HEK293 (cell line): ENCODE data around the gene CHEK2.

Experiments
- CTCF ChIA-PET: fragments of 350-600 bp; formaldehyde crosslinking; extraction: SDS; loops from one replicate; lab custom pipeline; 2021; ENCODE audit warnings: antibody characterized with exemption; lab: Yijun Ruan, JAX
- POLR2A ChIA-PET: fragments of 300-600 bp; formaldehyde crosslinking; extraction: SDS; loops from one replicate; lab custom pipeline; 2020; ENCODE audit warnings: antibody characterized with exemption, inconsistent platforms; lab: Yijun Ruan, JAX
- H3K27ac ChIP-seq: fragments of 200-500 bp; sonication (Bioruptor generic); 2 replicates; pipeline ENCODE4 v1.5.1; 2014; ENCODE audit warnings: low read depth, low read length, control low read depth, inconsistent platforms; ENCODE audit errors: extremely low read depth
- H3K36me3 ChIP-seq, 2 experiments: fragments of 200-500 bp in 1 of 2; sonication (Bioruptor generic) in 1 of 2; 1 replicate in 1 of 2; 2 replicates in 1 of 2; pipeline ENCODE4 v1.5.1; 2014 to 2017; ENCODE audit warnings: inconsistent platforms in 2 of 2, low read length in 2 of 2; ENCODE audit not compliant: control insufficient read depth in 2 of 2, insufficient read depth in 1 of 2
- H3K4me1 ChIP-seq: fragments of 200-500 bp; sonication (Bioruptor generic); 2 replicates; pipeline ENCODE4 v1.5.1; 2014; ENCODE audit warnings: mild to moderate bottlenecking, low read length, inconsistent platforms; ENCODE audit not compliant: control insufficient read depth, insufficient read depth
- H3K4me3 ChIP-seq: 2 replicates; pipeline ENCODE4 v1.5.1; 2011; ENCODE audit warnings: low read depth, mild to moderate bottlenecking, control low read depth, low read length, moderate library complexity
- H3K9me3 ChIP-seq: fragments of 200-500 bp; sonication (Bioruptor generic); 2 replicates; pipeline ENCODE4 v1.5.1; 2014; ENCODE audit warnings: low read depth, low read length, inconsistent platforms; ENCODE audit not compliant: control insufficient read depth, insufficient read depth
- AEBP2 ChIP-seq: fragments of 450-650 bp; formaldehyde crosslinking; IDR thresholded peaks from 2 replicates; pipeline ENCODE4 v1.5.1; 2016; ENCODE audit warnings: missing biosample characterization, missing genetic modification characterization, borderline replicate concordance
- GFI1B ChIP-seq: fragments of 450-650 bp; formaldehyde crosslinking; IDR thresholded peaks from 2 replicates; pipeline ENCODE4 v1.5.1; 2016; ENCODE audit warnings: missing biosample characterization, missing genetic modification characterization
- KLF7 ChIP-seq: fragments of 450-650 bp; formaldehyde crosslinking; IDR thresholded peaks from 2 replicates; pipeline ENCODE4 v1.5.1; 2016; ENCODE audit warnings: missing biosample characterization, missing genetic modification characterization, borderline replicate concordance
- MZF1 ChIP-seq: fragments of 450-650 bp; formaldehyde crosslinking; IDR thresholded peaks from 2 replicates; pipeline ENCODE4 v1.5.1; 2017; ENCODE audit warnings: missing biosample characterization, missing genetic modification characterization, borderline replicate concordance
- PATZ1 ChIP-seq: fragments of 450-650 bp; formaldehyde crosslinking; IDR thresholded peaks from 2 replicates; pipeline ENCODE4 v1.5.1; 2016; ENCODE audit warnings: missing biosample characterization, missing genetic modification characterization
- PRDM4 ChIP-seq: fragments of 450-650 bp; formaldehyde crosslinking; IDR thresholded peaks from 2 replicates; pipeline ENCODE4 v1.5.1; 2017; ENCODE audit warnings: missing biosample characterization, missing genetic modification characterization
- RBAK ChIP-seq: fragments of 450-650 bp; formaldehyde crosslinking; IDR thresholded peaks from 2 replicates; pipeline ENCODE4 v1.5.1; 2016; ENCODE audit warnings: missing biosample characterization, missing genetic modification characterization
- SCRT2 ChIP-seq: fragments of 450-650 bp; formaldehyde crosslinking; IDR thresholded peaks from 2 replicates; pipeline ENCODE4 v1.5.1; 2016; ENCODE audit warnings: missing biosample characterization, missing genetic modification characterization
- SP7 ChIP-seq: fragments of 450-650 bp; formaldehyde crosslinking; IDR thresholded peaks from 2 replicates; pipeline ENCODE4 v1.5.1; 2016; ENCODE audit warnings: missing biosample characterization, missing genetic modification characterization
- TRIM28 ChIP-seq: IDR thresholded peaks from 2 replicates; pipeline ENCODE4 v1.6.1; 2011; ENCODE audit warnings: low read length, control low read depth, borderline replicate concordance
- ZFP3 ChIP-seq: fragments of 450-650 bp; formaldehyde crosslinking; IDR thresholded peaks from 2 replicates; pipeline ENCODE4 v1.5.1; 2016; ENCODE audit warnings: low read depth, missing biosample characterization, missing genetic modification characterization
- ZNF133 ChIP-seq: fragments of 450-650 bp; formaldehyde crosslinking; IDR thresholded peaks from 2 replicates; pipeline ENCODE4 v1.5.1; 2016; ENCODE audit warnings: missing biosample characterization, missing genetic modification characterization
- ZNF16 ChIP-seq: fragments of 450-650 bp; formaldehyde crosslinking; IDR thresholded peaks from 2 replicates; pipeline ENCODE4 v1.5.1; 2016; ENCODE audit warnings: low read depth, missing biosample characterization, missing genetic modification characterization
- ZNF174 ChIP-seq: fragments of 450-650 bp; formaldehyde crosslinking; IDR thresholded peaks from 2 replicates; pipeline ENCODE4 v1.5.0; 2017; ENCODE audit warnings: missing biosample characterization, mild to moderate bottlenecking, missing genetic modification characterization
- ZNF19 ChIP-seq: fragments of 450-650 bp; formaldehyde crosslinking; IDR thresholded peaks from 2 replicates; pipeline ENCODE4; 2016; ENCODE audit warnings: missing biosample characterization, missing genetic modification characterization, low read depth
- ZNF223 ChIP-seq: fragments of 450-650 bp; formaldehyde crosslinking; IDR thresholded peaks from 2 replicates; pipeline ENCODE4 v1.5.1; 2016; ENCODE audit warnings: missing biosample characterization, missing genetic modification characterization
- ZNF239 ChIP-seq: fragments of 450-650 bp; formaldehyde crosslinking; IDR thresholded peaks from 2 replicates; pipeline ENCODE4 v1.5.1; 2016; ENCODE audit warnings: missing biosample characterization, missing genetic modification characterization
- ZNF24 ChIP-seq: fragments of 450-650 bp; formaldehyde crosslinking; IDR thresholded peaks from 2 replicates; pipeline ENCODE4 v1.5.1; 2016; ENCODE audit warnings: missing biosample characterization, missing genetic modification characterization
- ZNF302 ChIP-seq: fragments of 450-650 bp; formaldehyde crosslinking; IDR thresholded peaks from 2 replicates; pipeline ENCODE4 v1.5.1; 2016; ENCODE audit warnings: missing biosample characterization, missing genetic modification characterization, low read depth
- ZNF311 ChIP-seq: fragments of 450-650 bp; formaldehyde crosslinking; IDR thresholded peaks from 2 replicates; pipeline ENCODE4 v1.5.1; 2017; ENCODE audit warnings: missing biosample characterization, missing genetic modification characterization, borderline replicate concordance
- ZNF529 ChIP-seq: fragments of 450-650 bp; formaldehyde crosslinking; IDR thresholded peaks from 2 replicates; pipeline ENCODE4 v1.5.1; 2017; ENCODE audit warnings: missing genetic modification characterization, missing biosample characterization; ENCODE audit not compliant: insufficient replicate concordance
- ZNF654 ChIP-seq: fragments of 450-650 bp; formaldehyde crosslinking; IDR thresholded peaks from 2 replicates; pipeline ENCODE4 v1.5.1; 2016; ENCODE audit warnings: low read depth, missing biosample characterization, missing genetic modification characterization
- ZNF792 ChIP-seq: fragments of 450-650 bp; formaldehyde crosslinking; IDR thresholded peaks from 2 replicates; pipeline ENCODE4 v1.5.1; 2016; ENCODE audit warnings: missing biosample characterization, missing genetic modification characterization

CHEK2 gene

GRCh38 chr22:28783786-28784671 lies 42.4 kb upstream of the CHEK2 start (continued):
- no peak for TF ChIP-seq ZNF174 (tag by site-specific recombination)
- TF ChIP-seq SP7 (tag by site-specific recombination) = no peak
- TF ChIP-seq TRIM28 = peak; percentile 91
- no peak for TF ChIP-seq PATZ1 (tag by site-specific recombination)
- TF ChIP-seq AEBP2 = no peak
- TF ChIP-seq ZNF311 (tag by site-specific recombination) = no peak
- no peak for TF ChIP-seq ZNF654 (tag by site-specific recombination)
- no peak for TF ChIP-seq RBAK (tag by site-specific recombination)
- no peak for TF ChIP-seq ZFP3 (tag by site-specific recombination)
- TF ChIP-seq, all 188 proteins: peak for 21

- H3K4me1 ChIP-seq = peaks cover 14% of the 10 kb centered on the region
- TF ChIP-seq ZNF19 (tag by site-specific recombination) = no peak
- 0 out of 2 replicates have a peak, but pooled peaks have one; percentile 26 for TF ChIP-seq ZNF24 (tag by site-specific recombination)
- no peak for TF ChIP-seq ZNF16 (tag by site-specific recombination)
- TF ChIP-seq SCRT2 = 0 out of 2 replicates have a peak, but pooled peaks have one; percentile 47
- TF ChIP-seq, all 188 proteins: peak for 2
- Histone ChIP-seq H3K27ac (no peak overlapping the region), H3K9me3 (no peaks in the 10 kb centered on the region), H3K4me3 (no peak overlapping the region), H3K36me3 (peaks cover 70 to 86% of the 10 kb centered on the region in 2 experiments)
- POLR2A ChIA-PET = interaction anchor here (1.0 to 1.4 kb wide), 2 partner anchors 8 to 14 kb away, joined by 3 to 8 read pairs; partner anchors contain the start of gene CCDC117
- CTCF ChIA-PET = no interaction called here
Measured at GRCh38 chr22:28780296-28780695, 38.7 kb upstream of the CHEK2 start.

- TF ChIP-seq ZNF529 (tag by site-specific recombination) (no peak), ZNF133 (tag by site-specific recombination) (no peak), ZNF223 (tag by site-specific recombination) (no peak), PRDM4 (tag by site-specific recombination) (no peak), ZNF792 (tag by site-specific recombination) (no peak), KLF7 (tag by site-specific recombination) (no peak), ZNF311 (tag by site-specific recombination) (no peak), ZNF24 (tag by site-specific recombination) (no peak), ZNF239 (tag by site-specific recombination) (no peak), GFI1B (tag by site-specific recombination) (no peak), MZF1 (tag by site-specific recombination) (no peak), ZNF302 (tag by site-specific recombination) (no peak)
- POLR2A ChIA-PET = no interaction called here
- H3K4me1 ChIP-seq = peaks cover 14% of the 10 kb centered on the region
- no peaks in the 10 kb centered on the region for H3K9me3 ChIP-seq
- CTCF ChIA-PET = interaction anchor here (0.8 to 1.0 kb wide), 3 partner anchors 8 to 423 kb away, joined by 4 to 5 read pairs (median 4); no protein-coding TSS in a partner anchor
- no peak overlapping the region for H3K27ac ChIP-seq
- peaks cover 70 to 86% of the 10 kb centered on the region in 2 experiments for H3K36me3 ChIP-seq
- no peak overlapping the region for H3K4me3 ChIP-seq
Measured at GRCh38 chr22:28779833-28780232, 38.2 kb upstream of the CHEK2 start.
